ENCODE results near the gene ATXN1.
"Not testable (repeated sequence)": the region's sequence is repeated elsewhere in the genome, so short reads cannot be mapped to it uniquely, and the experiment has no call there.

ATXN1 gene

DNA sequence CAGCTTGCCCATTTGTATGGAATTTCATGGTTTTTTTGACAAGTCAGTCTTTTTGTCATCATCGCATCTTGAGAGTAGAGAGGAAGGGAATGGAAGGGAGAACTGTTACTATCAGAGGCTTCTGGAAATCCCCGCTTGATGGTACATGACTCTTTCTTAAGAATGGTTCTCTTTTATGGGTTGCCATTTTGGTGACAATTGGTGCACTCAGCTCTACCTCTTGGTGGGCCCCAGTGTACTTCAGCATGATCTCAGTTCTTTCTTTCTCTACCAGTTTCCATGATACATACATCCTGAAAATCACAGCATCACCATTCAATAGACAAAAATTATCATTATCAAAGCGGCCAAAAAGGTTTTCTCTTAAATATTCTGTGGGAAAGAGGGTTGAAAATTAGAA lies 147.1 kb downstream of the ATXN1 start:
- DNase-seq, ATAC-seq: not testable (repeated sequence)

DNA sequence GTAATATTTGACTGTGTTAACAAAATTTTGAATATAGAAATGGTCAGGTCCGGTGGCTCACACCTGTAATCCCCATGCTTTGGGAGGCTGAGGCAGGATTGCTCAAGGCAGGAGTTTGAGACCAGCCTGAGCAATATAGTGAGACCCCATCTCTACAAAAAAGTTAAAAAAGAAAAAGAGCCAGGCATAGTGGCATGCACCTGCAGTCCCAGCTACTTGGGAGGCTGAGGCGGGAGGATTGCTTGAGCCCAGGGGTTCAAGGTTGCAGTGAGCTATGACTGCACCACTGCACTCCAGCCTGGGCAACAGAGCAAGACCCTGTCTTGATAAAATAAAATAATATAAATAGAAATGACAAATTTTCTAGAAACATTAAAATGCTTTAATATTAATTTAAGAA lies 147.8 kb downstream of the ATXN1 start:
- DNase-seq, ATAC-seq: not testable (repeated sequence)

DNA sequence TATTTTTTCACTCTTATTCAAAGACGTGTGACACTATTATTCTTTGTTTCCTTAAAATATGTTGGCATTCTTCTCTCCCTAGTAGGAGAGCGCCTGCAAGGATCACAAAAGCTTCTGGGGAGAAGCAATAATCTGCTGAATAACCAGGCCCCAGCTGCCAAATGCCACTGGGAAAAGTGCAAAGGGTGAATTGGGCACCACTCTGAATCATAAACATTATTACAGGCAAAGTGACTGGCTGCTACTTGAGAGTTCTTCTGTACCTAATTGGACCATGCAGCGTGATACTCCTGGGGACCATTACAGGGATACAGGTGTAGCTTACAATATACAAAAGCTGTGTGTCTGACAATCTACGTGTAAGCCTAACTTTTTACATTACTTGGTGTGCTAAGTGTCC lies 152.8 kb downstream of the ATXN1 start:
- ATAC-seq, result no peak
- no peak for DNase-seq

DNA sequence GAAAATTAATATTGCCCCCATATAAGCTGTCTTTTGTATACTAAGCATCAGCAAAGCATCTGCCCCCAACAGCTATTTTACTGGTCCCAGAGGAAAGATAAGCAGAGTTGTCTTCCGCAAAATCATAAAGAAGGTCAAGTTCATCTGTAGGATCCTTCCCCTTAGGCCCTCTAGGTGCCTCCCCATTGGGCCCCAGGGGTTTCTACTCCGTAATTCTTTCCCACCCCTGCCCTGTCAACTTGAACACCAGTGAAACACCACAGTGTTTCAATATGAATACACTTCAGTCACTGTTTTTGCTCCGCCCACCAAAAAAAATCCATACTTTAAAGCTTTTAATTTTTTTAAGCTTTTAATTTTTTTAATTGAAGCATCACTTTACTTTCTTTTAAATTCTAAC lies 159.2 kb downstream of the ATXN1 start:
- ATAC-seq (peak; percentile 99), DNase-seq (peak; percentile 59)

DNA sequence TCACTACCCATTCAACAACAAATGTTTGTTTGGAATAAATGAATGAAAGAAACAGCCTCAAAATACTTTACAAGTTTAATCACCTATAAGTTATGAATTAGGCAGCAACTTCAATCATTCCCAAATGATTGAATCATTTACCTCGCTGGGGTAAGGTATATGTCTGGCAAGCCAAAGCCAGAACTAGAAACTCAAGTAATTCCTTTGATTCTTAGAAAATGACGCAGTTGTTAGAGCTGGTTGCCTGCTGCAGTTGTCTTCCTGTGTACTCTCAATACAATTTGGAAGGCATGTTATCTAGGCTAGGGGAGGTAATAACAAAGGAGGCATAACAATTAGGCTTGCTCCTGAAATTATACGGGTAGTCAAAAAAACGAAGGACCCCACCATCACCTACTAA lies 160.6 kb downstream of the ATXN1 start:
- ATAC-seq (no peak), DNase-seq (no peak)

DNA sequence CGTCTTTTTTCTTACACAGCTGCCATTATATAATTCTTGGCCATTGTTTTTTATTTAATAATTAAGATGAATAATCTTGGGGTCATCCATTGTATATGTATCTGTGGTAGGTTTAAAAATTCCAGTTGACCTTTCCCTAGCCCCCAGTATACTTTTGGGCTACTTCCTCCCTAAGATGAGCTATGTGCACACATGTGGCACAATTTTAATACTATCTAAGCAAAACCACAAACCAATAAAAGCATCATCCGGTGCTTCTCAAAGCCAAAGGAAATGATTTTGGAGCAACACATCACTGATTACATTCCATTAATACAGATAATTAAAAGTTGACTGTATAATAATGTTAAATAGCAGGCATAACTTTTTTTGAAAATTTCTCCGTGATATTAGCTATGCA lies 161.2 kb downstream of the ATXN1 start:
- ATAC-seq (no peak), DNase-seq (no peak)

DNA sequence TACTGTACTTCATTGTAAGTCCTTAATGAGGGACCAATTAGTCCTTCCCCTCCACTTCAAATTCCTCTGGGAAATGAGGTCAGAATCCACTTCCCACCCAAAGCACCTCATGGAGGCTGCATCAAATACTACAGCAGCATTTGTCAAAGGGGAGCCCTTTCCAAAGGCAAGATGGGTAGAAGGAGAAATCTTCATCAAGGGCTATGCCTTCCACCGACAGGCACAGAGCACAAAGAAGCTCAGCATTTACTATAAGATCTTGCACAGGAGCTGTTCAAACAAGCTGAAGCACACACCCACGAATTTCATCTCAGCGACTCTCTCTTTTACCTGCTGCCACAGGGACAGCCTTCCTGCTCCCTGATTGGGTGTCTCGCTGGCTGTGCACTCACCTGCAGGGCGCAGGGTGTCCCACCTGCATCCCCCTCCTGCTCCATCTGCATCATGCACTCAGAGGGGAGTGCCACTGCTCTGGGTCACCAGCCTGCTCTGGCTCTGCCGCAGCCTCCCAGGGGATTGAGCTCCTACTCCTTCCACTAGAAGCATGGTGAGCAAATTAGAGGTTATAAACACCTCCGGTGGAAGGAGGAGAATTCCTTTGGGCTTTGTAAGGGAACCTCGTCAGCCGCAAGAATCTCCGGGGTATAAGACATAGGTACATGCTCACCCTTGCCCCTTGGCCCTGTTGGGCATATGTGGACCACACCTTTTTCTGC lies 164.5 kb downstream of the ATXN1 start:
- ATAC-seq, result no peak
- no peak for DNase-seq

DNA sequence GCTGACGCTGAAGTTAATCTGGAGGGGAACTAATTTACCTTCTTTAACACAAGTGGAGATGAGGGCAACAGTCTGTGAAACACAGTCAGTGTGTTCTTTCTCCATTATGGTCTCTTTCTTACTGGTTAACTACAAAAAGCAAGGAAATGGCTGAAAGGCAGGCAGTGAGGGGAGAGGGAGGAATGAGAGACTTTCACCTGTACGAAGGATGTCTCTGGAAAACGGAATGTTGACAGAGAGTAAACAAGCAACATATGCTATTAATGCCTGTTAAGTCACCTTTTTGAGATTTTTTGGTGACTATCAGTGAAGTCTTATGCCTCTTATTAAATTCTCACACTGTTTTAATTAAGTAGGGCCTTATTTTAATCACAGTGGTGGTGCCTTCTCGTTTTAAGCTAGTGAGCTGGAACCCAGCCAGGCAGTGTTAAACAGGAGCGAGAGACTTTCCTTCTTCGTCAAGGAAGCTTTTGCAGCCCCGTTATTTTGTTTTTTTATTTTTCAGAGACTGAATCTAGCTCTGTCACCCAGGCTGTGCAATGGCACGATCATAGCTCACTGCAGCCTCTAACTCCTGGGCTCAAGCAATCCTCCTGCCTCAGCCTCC lies 165.6 kb downstream of the ATXN1 start:
- ATAC-seq (no peak), DNase-seq (no peak)

DNA sequence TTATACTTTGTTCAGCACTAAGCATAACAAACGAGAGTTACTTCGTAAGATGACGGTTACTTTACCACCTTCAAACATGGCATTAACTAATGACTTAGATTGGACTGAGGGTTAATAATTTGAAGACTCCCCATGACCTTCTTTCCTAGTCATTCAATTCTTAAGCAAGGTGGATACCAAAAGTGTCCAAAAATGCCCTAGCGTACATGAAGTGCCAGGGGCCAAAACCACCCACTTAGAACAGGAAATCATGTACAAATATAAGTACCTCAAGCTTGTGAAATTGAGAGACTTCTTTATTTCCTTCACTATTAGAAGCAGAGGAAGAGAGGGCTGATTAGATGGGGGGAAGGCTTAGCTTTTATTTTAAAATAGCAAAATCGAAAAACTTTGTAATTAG lies 166.4 kb downstream of the ATXN1 start:
- ATAC-seq, result no peak
- DNase-seq, result no peak

DNA sequence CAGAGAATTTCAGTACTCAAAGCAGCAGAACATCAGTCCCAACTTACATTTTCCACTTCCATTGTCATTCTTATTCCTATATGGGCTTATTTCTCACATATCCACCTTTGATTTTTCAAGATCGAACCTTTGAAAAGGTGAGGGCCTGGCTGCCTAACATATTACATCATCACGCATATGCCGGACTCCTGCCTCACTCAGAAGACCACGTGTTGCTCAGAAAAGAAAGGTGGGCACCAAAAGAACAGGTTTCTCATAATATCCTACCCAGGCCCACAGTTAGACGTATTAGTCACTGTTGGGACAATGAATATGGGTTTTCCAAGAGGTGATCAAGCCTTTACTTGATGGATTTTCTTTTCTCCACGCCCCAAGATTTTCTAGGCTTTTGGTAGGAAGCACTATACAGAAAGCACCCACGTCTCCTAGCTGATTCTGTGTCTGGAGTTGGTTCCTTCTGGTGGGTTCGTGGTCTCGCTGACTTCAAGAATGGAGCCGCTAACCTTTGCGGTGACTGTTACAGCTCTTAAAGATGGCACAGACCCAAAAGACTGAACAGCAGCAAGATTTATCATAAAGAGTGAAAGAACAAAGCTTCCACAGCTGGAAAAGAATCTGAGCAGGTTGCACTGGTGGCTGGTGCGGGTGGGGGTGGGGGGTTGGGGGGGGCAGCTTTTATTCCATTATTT lies 168.9 kb downstream of the ATXN1 start:
- no peak for DNase-seq
- ATAC-seq, result peak; percentile 15

DNA sequence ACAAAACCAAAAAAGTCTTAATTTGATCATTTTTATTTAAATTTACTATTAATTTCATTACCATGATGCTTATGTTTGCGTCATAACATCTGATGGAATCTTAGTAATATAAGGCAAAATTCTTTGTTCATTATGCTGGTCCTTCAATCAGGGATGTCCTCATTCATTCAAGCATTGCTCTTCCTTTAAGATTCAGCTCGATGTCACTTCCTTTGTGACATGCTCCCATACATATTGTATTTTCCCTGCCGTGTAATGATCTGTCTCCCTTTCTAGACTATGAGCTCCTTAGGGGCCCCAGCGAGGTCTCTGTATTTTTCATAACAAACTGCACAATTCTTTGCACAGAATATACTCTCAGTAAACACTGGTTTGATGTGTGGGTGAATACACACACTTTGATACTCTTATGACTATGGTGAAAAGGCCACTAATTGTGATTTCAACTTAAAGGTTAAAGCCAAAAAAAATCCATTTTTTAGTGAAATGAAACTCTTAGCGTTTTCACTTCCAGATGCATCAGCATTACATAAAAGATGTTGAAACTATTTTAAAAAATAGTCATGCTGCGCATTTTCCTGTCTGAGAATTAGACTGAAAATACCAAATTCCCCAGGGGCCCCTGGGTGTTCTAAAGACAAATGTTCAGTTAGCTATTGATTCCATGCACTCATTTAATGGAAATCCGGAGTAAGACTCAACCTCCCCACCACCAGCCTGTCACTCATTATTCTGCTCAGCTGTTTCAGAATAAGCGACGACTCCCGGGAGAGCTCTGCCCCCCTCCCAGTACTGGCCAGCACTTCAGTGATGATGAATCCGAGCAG lies 169.7 kb downstream of the ATXN1 start:
- ATAC-seq (peak; percentile 89), DNase-seq (peak; percentile 23)

DNA sequence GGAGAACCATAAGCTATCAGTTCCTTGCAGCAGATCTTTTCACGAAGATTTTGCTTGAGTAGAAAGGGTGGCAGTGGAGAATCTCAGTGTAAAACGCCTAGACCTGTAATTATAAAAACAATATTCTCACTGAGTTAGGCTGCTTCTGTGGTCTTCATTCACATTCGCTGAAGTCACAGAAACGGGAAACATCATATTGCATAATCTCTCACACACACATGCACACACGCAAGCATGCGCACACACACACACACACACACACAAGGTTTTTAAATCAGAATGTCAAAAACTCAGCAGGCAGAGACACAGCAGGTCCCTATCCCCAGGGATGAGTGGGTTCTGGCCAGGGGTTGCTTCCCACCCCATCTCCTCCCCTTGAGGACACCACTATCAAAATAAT lies 175.5 kb downstream of the ATXN1 start:
- DNase-seq (no peak), ATAC-seq (no peak)

DNA sequence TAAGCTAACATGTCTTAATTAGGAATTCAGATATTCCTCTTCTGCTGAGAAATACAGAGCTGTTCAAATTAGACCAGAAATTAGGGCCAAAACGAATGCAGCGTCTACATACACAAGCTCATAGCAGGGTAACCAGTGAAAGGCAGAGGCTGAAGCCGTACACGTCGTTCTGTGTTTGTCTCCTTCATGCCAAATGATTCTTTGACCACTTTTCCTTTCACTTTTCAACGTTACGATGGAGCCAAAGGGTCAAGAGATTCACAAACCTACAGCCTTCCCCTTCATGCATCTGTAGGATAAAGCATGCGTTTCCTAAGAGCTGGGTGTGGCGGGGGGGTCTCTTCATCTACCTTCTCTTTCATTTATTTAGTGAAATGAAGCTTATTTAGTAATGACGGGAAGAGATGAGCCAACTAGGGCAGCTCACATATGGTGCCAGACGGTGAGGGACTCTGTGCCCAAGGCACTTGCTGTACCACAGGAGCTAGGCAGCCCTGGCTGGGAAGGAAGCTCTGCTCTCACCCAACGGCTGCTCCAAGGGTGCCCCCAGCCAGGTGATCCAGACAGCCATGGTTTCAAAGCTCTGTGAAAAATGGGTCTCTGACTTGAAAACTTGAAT lies 178.0 kb downstream of the ATXN1 start:
- DNase-seq (no peak), ATAC-seq (no peak)

DNA sequence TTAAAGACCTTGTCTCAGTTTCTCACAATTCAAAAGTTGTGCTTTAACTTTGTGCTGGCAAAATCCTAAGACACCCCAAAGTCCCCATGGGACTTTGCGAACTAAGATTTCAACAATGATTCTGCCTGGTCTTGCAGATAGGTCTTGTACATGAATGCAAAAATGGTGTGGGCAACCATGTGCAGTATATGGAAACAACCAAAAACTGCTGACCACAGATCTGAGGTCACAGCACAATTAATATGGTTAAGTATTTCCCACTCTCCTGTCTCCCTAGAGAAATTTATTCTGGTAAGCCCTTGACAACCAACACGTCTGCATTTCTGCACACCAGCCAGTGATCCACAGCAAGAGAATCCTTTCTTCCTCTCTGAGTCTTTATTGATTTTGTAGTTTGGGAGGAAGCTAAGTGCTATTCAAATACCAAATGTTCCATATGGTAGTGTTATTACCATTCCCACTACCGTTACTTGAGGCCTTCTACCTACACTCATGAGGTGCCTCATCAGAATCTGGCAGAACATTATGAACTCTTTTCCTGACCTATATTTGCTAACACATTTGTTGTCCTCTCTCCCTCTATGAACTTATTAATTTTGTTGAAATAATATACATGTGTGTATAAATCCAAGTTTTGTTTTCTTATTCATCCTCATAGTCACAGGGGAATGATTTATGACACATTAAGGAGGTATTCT lies 178.7 kb downstream of the ATXN1 start:
- ATAC-seq (no peak), DNase-seq (no peak)

DNA sequence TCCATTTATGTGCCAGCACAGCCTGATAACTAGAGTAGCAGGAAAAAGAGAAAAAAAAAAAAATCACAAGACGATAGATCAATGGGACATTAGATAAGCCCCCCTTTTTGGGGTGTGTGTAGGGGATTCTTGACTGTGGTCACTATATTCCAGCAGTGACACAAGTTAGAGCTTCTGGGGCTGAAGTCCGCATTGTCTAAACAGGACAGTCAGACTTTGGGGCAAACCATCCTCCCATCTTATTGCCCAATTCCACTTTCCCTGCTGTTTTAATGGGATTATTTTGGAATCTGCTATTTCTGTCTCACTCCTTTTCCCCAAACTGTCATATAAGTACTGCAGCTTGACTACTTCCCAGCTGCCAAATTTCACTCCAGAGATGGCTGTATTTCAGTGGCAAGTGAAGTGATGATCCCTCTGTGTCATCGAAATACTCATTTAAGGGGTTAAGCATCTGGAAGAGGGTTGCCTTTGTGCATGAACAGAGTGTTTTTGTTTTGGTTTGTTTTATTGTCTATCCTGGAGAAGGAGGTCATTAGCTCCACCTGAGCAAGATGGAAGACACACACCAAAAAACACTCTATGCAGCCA lies 182.5 kb downstream of the ATXN1 start:
- no peak for DNase-seq
- no peak for ATAC-seq

DNA sequence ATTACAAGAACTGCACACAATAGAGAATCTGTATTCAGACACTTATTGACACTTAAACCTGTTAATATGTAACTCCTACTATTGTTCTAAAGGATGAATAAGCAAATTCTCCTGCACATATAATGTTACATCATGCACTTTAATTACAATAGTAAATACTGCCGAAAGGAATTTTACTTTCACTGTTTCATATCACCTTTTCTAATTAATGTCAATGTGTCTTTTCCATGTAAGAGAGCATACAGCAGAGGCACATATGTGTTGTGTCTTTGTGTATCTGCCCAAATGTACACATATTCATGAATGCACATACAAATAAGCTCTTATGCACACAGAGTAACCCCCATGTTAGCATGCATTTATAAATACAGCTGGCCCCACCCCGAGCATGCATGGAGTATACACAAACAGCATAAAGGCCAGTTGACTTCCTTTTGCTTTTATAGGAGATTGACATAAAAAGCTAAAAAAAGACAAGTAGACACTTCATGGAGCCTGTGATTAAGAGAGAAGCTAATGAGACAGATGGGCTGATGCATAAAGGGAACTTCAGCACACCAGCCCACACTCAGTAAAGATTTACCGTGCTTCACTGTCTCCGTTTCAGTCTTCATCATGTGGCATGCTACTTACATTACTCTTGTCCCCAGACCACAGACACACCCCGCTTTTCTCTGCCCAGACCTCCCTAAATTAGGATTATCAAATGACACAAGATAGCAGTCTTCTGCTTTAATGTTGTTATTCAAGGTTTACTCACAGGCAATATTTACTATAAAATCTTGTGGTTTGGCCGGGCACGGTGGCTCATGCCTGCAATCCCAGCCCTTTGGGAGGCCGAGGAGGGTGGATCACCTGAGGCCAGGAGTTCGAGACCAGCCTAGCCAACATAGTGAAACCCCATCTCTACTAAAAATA lies 184.6 kb downstream of the ATXN1 start:
- DNase-seq (no peak), ATAC-seq (peak; percentile 55)

DNA sequence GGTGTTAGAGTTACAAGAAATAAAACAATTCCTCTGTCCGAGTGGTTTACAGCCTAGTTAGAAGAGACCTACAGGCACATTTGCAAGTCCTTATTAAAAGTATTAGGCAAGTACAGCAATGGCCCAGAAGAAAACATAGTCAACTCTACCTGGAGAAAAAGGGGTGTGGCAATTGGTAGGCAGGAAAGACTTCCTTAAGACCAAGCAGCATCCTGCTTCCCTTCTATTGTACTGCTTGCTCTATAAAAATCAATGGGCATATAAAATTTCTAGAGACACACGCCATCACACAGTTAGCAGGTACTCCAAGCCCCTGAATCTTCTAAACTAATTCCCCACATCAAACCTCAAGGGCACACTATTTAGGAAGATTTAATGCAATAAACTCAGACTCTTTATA lies 185.6 kb downstream of the ATXN1 start:
- ATAC-seq (no peak), DNase-seq (no peak)

DNA sequence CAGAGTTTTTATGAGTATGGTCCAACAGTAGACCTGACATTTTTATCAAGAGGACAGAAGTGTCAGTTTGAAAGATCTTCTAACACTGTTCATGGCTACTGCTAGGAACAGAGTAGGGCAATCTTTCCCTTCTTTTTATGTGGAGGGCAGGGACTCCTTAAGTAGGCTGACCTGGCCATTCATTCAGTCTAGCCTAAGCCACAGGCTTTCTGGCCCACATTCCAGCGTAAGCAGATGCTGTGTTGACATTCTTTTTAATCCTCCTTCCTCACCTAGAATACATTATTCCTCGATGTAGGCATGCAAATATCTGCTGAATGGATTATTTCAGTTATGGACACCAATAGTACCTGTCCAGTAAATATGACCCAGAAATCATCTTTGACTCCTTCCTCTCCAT lies 188.3 kb downstream of the ATXN1 start:
- no peak for DNase-seq
- no peak for ATAC-seq

DNA sequence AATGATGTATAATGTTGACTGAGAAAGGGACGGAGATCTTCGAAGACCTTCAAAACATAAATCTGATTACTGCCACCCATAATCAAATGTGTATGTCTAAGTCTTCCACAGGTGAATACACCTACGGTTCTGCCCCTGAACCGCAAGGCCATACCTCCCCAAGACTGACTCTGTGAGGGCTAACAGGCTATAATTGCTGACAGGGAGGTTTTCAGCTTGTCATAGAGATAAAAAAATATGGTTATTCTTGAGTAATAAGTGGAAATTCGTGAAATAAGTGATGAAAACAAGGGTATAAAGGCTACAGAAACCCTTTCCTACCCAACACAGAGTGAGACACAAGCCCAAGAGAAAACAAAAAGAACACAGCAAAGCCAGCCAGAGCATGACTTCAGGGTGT lies 188.9 kb downstream of the ATXN1 start:
- no peak for ATAC-seq
- no peak for DNase-seq

DNA sequence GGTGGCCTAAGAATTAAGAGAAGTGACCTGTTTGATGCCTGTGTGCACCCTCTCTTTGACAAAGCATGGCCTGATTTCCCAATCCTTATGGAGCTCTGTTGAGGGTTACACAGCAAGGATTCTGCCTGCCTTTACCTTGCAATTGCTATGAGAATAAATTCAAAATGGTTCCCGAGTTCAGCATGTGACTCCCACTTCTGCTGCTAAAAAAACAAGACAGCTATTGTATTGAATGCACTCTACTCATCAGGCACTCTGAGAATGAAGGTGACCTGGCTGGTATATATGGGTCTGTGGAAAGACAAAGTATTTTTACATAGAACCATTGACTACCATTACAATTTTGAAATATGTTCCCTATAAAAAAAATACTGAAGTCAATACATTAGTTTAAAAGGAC lies 190.3 kb downstream of the ATXN1 start:
- DNase-seq, result no peak
- no peak for ATAC-seq
